Ascending aorta (tissue), 2 donors: ENCODE data around the gene SPINK9. TPM values are rescaled to one million over a fixed set of nuclear protein-coding genes. Genes with fewer than 3 reads are reported as not detected.
"Not testable (repeated sequence)": the region's sequence is repeated elsewhere in the genome, so short reads cannot be mapped to it uniquely, and the experiment has no call there.

Source experiments
- DNase-seq, 2 donors: peaks; one replicate each; pipeline ENCODE4 v3.0.0-alpha.2; 2019; ENCODE audit warnings: low spot score in 2 of 2
- H3K27ac ChIP-seq, 2 donors: fragments of 200-600 bp; sonication (generic); one replicate each; pipeline ENCODE4 v1.5.1; 2016 to 2017; ENCODE audit warnings: mild to moderate bottlenecking in 1 of 2
- H3K27me3 ChIP-seq: fragments of 200-600 bp; sonication (generic); one replicate; pipeline ENCODE4 v1.5.1; 2017
- H3K36me3 ChIP-seq, 2 donors: fragments of 200-600 bp; sonication (generic); one replicate each; pipeline ENCODE4 v1.5.1; 2016
- H3K4me1 ChIP-seq, 2 donors: fragments of 200-600 bp; sonication (generic); one replicate each; pipeline ENCODE4 v1.5.1; 2016 to 2017; ENCODE audit warnings: mild to moderate bottlenecking in 1 of 2
- H3K4me3 ChIP-seq, 2 donors: fragments of 200-600 bp; sonication (generic); one replicate each; pipeline ENCODE4 v1.5.1; 2016 to 2017; ENCODE audit warnings: mild to moderate bottlenecking in 1 of 2
- H3K9me3 ChIP-seq, 2 donors: fragments of 200-600 bp; sonication (generic); one replicate each; pipeline ENCODE4 v1.5.1; 2016
- intact Hi-C: fragments of 100-400 bp; cut with DNase I; formaldehyde crosslinking; loops from one replicate; pipeline ENCODE4 v1.15.1; 2023
- total RNA-seq: library from RNA; depleted of rRNA; stranded (reverse); fragments of >200 nt; gene quantifications from one replicate; pipeline ENCODE4 v1.1.0, GENCODE V29; 2016
- TF ChIP-seq, protein P1 (sequence below), 3 experiments: fragments of 200-600 bp in 2 of 3; fragments of 450-650 bp in 1 of 3; sonication (generic) in 2 of 3; IDR thresholded peaks; one replicate each; pipeline ENCODE4 v1.5.1; 2016 to 2019; ENCODE audit warnings: antibody characterized with exemption in 3 of 3, mild to moderate bottlenecking in 1 of 3, moderate library complexity in 1 of 3

The SPINK9 gene
- total RNA-seq, 1 donor from 2014 or later: not detected

- H3K27me3 ChIP-seq: no peaks in the 10 kb centered on the region
- no peak for DNase-seq
- no peaks in the 10 kb centered on the region for H3K36me3 ChIP-seq
- intact Hi-C loops: no loop called here
- TF ChIP-seq, protein P1, sequence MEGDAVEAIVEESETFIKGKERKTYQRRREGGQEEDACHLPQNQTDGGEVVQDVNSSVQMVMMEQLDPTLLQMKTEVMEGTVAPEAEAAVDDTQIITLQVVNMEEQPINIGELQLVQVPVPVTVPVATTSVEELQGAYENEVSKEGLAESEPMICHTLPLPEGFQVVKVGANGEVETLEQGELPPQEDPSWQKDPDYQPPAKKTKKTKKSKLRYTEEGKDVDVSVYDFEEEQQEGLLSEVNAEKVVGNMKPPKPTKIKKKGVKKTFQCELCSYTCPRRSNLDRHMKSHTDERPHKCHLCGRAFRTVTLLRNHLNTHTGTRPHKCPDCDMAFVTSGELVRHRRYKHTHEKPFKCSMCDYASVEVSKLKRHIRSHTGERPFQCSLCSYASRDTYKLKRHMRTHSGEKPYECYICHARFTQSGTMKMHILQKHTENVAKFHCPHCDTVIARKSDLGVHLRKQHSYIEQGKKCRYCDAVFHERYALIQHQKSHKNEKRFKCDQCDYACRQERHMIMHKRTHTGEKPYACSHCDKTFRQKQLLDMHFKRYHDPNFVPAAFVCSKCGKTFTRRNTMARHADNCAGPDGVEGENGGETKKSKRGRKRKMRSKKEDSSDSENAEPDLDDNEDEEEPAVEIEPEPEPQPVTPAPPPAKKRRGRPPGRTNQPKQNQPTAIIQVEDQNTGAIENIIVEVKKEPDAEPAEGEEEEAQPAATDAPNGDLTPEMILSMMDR (IDR thresholded peaks at IDR 0.05): no peak
- no peaks in the 10 kb centered on the region for H3K9me3 ChIP-seq
- no peak overlapping the region for H3K27ac ChIP-seq
- H3K4me3 ChIP-seq: no peak overlapping the region
- H3K4me1 ChIP-seq: no peaks in the 10 kb centered on the region
Observed at GRCh38 chr5:148309746-148310145, 25.6 kb upstream of the SPINK9 start.

GRCh38 chr5:148311484-148311883, 23.9 kb upstream of the SPINK9 start:
- intact Hi-C loops: no loop called here
- Histone ChIP-seq H3K27ac (no peak overlapping the region), H3K36me3 (no peaks in the 10 kb centered on the region), H3K4me3 (no peak overlapping the region), H3K27me3 (no peaks in the 10 kb centered on the region), H3K4me1 (no peaks in the 10 kb centered on the region), H3K9me3 (no peaks in the 10 kb centered on the region)
- TF ChIP-seq, protein P1 (IDR thresholded peaks at IDR 0.05): no peak
- no peak for DNase-seq

DNA sequence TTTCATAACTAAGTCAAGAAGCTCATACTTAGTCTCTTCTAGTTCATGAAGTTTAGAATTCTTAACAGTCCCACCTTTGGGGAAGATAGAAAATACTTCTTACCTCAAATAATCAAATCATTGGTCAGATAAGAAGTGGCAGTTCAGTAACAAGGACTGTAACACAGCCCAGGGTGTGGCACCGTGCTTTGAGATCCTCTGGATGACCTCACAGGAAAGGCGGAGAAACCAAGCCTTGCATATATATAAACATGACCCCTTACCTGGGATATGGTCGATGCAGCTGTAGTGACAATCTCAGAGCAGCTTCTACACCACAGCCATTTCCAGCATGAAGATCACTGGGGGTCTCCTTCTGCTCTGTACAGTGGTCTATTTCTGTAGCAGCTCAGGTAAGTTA, 23.2 kb upstream of the SPINK9 start, which contains the start of gene SPINK7:
Gene SPINK7 (plus strand): TSS at position 271 of the 400 bp plus-strand sequence. CDS start 61 bp downstream, at position 332.
- H3K27me3 ChIP-seq: no peaks in the 10 kb centered on the region
- H3K4me3 ChIP-seq: no peak within 1 kb of the TSS
- no peaks in the 10 kb centered on the region for H3K4me1 ChIP-seq
- DNase-seq: no peak
- TF ChIP-seq, protein P1 (IDR thresholded peaks at IDR 0.05): no peak
- H3K27ac ChIP-seq: no peak within 1 kb of the TSS
- no peaks in the 10 kb centered on the region for H3K36me3 ChIP-seq
- no peaks in the 10 kb centered on the region for H3K9me3 ChIP-seq
- intact Hi-C loops: no loop called here

DNA sequence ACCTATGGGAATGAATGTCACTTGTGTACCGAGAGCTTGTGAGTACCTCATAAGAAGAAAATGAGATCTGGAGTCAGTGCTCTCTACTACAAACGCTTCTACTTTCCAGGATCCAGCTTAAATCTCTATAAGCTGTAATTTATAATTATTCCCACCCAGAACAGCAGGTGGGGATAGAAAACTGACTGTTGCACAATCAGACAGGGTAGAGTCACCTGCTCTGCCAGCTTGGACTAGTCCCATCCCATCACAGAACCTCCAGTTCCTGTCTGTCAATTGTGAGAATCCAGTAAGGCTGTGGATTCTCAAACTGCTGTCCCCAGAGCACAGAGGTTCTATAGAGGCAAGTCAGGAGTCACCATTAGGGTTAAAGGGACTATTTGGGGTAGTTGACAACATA, 21.2 kb upstream of the SPINK9 start:
- TF ChIP-seq, protein P1 (IDR thresholded peaks at IDR 0.05): no peak
- no peak overlapping the region for H3K27ac ChIP-seq
- H3K36me3 ChIP-seq: no peaks in the 10 kb centered on the region
- no peaks in the 10 kb centered on the region for H3K27me3 ChIP-seq
- intact Hi-C loops: no loop called here
- no peaks in the 10 kb centered on the region for H3K4me1 ChIP-seq
- no peaks in the 10 kb centered on the region for H3K9me3 ChIP-seq
- no peak overlapping the region for H3K4me3 ChIP-seq
- DNase-seq: no peak

- Histone ChIP-seq H3K4me3 (no peak overlapping the region), H3K9me3 (no peaks in the 10 kb centered on the region), H3K4me1 (no peaks in the 10 kb centered on the region), H3K27ac (no peak overlapping the region), H3K27me3 (no peaks in the 10 kb centered on the region), H3K36me3 (no peaks in the 10 kb centered on the region)
- TF ChIP-seq, protein P1 (IDR thresholded peaks at IDR 0.05): no peak
- DNase-seq: no peak
- intact Hi-C loops: no loop called here
Observed at GRCh38 chr5:148314731-148315130, 20.6 kb upstream of the SPINK9 start.

- peak overlapping the region in 1 of 2 donors; percentile 54 for H3K4me3 ChIP-seq
- intact Hi-C loops, H3K27me3 ChIP-seq, H3K36me3 ChIP-seq, H3K4me1 ChIP-seq, DNase-seq, H3K9me3 ChIP-seq, H3K27ac ChIP-seq: not testable (repeated sequence)
Observed at GRCh38 chr5:148320011-148320963, 15.1 kb upstream of the SPINK9 start.
